H9 (cell line): ENCODE results near the gene SDR39U1. TPM values are rescaled to one million over a fixed set of nuclear protein-coding genes. Genes with fewer than 3 reads are reported as not detected.

Experiments
- DNase-seq: peaks from one replicate; pipeline ENCODE4 v3.0.0-alpha.2; 2017
- H2AFZ ChIP-seq: one replicate; pipeline ENCODE4 v1.6.1; 2013; ENCODE audit warnings: mild to moderate bottlenecking, low read length, control low read depth, moderate library complexity
- H2AK5ac ChIP-seq: 2 replicates; pipeline ENCODE4 v1.6.1; 2013; ENCODE audit warnings: low read length, control low read depth, mixed read lengths; ENCODE audit not compliant: insufficient read length
- H2BK120ac ChIP-seq: one replicate; pipeline ENCODE4 v1.6.1; 2013; ENCODE audit warnings: low read depth, mild to moderate bottlenecking, low read length, control low read depth, inconsistent platforms; ENCODE audit not compliant: poor library complexity, severe bottlenecking
- H2BK12ac ChIP-seq: 2 replicates; pipeline ENCODE4 v1.6.1; 2013; ENCODE audit warnings: low read length, control low read depth, mixed read lengths, low read depth; ENCODE audit not compliant: insufficient read length
- H2BK15ac ChIP-seq: 2 replicates; pipeline ENCODE4 v1.6.1; 2013; ENCODE audit warnings: low read depth, low read length, control low read depth
- H2BK20ac ChIP-seq: one replicate; pipeline ENCODE4 v1.6.1; 2013; ENCODE audit warnings: low read depth, mild to moderate bottlenecking, low read length, control low read depth, inconsistent platforms; ENCODE audit not compliant: poor library complexity, severe bottlenecking
- H2BK5ac ChIP-seq: 2 replicates; pipeline ENCODE4 v1.6.1; 2013; ENCODE audit warnings: low read length, control low read depth, mixed read lengths; ENCODE audit not compliant: insufficient read length
- H3K14ac ChIP-seq: 2 replicates; pipeline ENCODE4 v1.6.1; 2013; ENCODE audit warnings: low read length, control low read depth; ENCODE audit not compliant: insufficient read depth
- H3K18ac ChIP-seq: 2 replicates; pipeline ENCODE4 v1.6.1; 2013; ENCODE audit warnings: low read depth, mild to moderate bottlenecking, mixed read lengths, low read length, control low read depth; ENCODE audit not compliant: insufficient read length
- H3K23ac ChIP-seq: 2 replicates; pipeline ENCODE4 v1.6.1; 2013; ENCODE audit warnings: low read length, control low read depth, mixed read lengths, low read depth; ENCODE audit not compliant: insufficient read length
- H3K23me2 ChIP-seq: 2 replicates; pipeline ENCODE4 v1.6.1; 2013; ENCODE audit warnings: low read depth, mild to moderate bottlenecking, mixed read lengths, low read length, control low read depth; ENCODE audit not compliant: insufficient read length, poor library complexity, severe bottlenecking
- H3K27ac ChIP-seq: 2 replicates; pipeline ENCODE4 v1.5.1; 2013; ENCODE audit warnings: low read length, control low read depth, mixed read lengths, low read depth; ENCODE audit not compliant: insufficient read length
- H3K27me3 ChIP-seq: 2 replicates; pipeline ENCODE4 v1.6.1; 2013; ENCODE audit warnings: low read length, control low read depth, inconsistent platforms; ENCODE audit not compliant: insufficient read depth
- H3K4ac ChIP-seq: 2 replicates; pipeline ENCODE4 v1.6.1; 2013; ENCODE audit warnings: low read depth, mild to moderate bottlenecking, control low read depth, inconsistent platforms, low read length, moderate library complexity
- H3K4me1 ChIP-seq: 2 replicates; pipeline ENCODE4 v1.6.1; 2013; ENCODE audit warnings: low read length, control low read depth, inconsistent platforms; ENCODE audit not compliant: insufficient read depth
- H3K4me2 ChIP-seq: 2 replicates; pipeline ENCODE4 v1.6.1; 2013; ENCODE audit warnings: low read length, control low read depth, mixed read lengths; ENCODE audit not compliant: insufficient read length, insufficient read depth
- H3K56ac ChIP-seq: 2 replicates; pipeline ENCODE4 v1.6.1; 2013; ENCODE audit warnings: low read depth, mild to moderate bottlenecking, mixed read lengths, low read length, control low read depth; ENCODE audit not compliant: insufficient read length
- H3K79me1 ChIP-seq: 2 replicates; pipeline ENCODE4 v1.6.1; 2013; ENCODE audit warnings: low read depth, mild to moderate bottlenecking, moderate library complexity, low read length, control low read depth, inconsistent platforms; ENCODE audit not compliant: insufficient read depth, poor library complexity, severe bottlenecking
- H3K79me2 ChIP-seq: 2 replicates; pipeline ENCODE4 v1.6.1; 2013; ENCODE audit warnings: low read length, control low read depth, inconsistent platforms; ENCODE audit not compliant: insufficient read depth
- H3K9ac ChIP-seq: 2 replicates; pipeline ENCODE4 v1.6.1; 2013; ENCODE audit warnings: low read length, control low read depth, mixed read lengths; ENCODE audit not compliant: insufficient read length; ENCODE audit errors: extremely low read depth
- H3K9me3 ChIP-seq: one replicate; pipeline ENCODE4 v1.6.1; 2013; ENCODE audit warnings: low read depth, low read length, inconsistent platforms; ENCODE audit not compliant: control insufficient read depth
- H3T11ph ChIP-seq: one replicate; pipeline ENCODE4 v1.6.1; 2013; ENCODE audit warnings: mild to moderate bottlenecking, low read length, control low read depth, inconsistent platforms
- H4K20me1 ChIP-seq: one replicate; pipeline ENCODE4 v1.6.1; 2013; ENCODE audit not compliant: control insufficient read depth, insufficient read length, insufficient read depth
- H4K5ac ChIP-seq: 2 replicates; pipeline ENCODE4 v1.6.1; 2013; ENCODE audit warnings: low read depth, mild to moderate bottlenecking, mixed read lengths, low read length, control low read depth; ENCODE audit not compliant: insufficient read length
- H4K8ac ChIP-seq: replicated peaks from 2 replicates; pipeline ENCODE4 v1.6.1; 2013; ENCODE audit warnings: low read length, control low read depth, mixed read lengths, low read depth; ENCODE audit not compliant: insufficient read length
- H4K91ac ChIP-seq: 2 replicates; pipeline ENCODE4 v1.6.1; 2013; ENCODE audit warnings: low read depth, mild to moderate bottlenecking, moderate library complexity, mixed read lengths, low read length, control low read depth; ENCODE audit not compliant: insufficient read length
- H3K27ac Mint-ChIP-seq, 3 experiments: 2 replicates in 2 of 3; 3 replicates in 1 of 3; pipeline ENCODE4 v1.8.0; 2020 to 2021; ENCODE audit warnings: mixed read lengths in 3 of 3, mild to moderate bottlenecking in 1 of 3, moderate library complexity in 1 of 3
- H3K27me3 Mint-ChIP-seq: 2 replicates; pipeline ENCODE4 v1.8.0; 2021; ENCODE audit warnings: low read depth, mild to moderate bottlenecking, moderate library complexity, mixed read lengths
- H3K36me3 Mint-ChIP-seq, 3 experiments: 2 replicates in 2 of 3; 3 replicates in 1 of 3; pipeline ENCODE4 v1.8.0; 2020 to 2021; ENCODE audit warnings: low read depth in 3 of 3, mixed read lengths in 3 of 3; ENCODE audit not compliant: insufficient read depth in 1 of 3
- H3K4me1 Mint-ChIP-seq, 2 experiments: 2 replicates each; pipeline ENCODE4 v1.8.0; 2020; ENCODE audit warnings: mixed read lengths in 2 of 2
- H3K4me3 Mint-ChIP-seq, 2 experiments: 2 replicates in 1 of 2; 3 replicates in 1 of 2; pipeline ENCODE4 v1.8.0; 2020 to 2021; ENCODE audit warnings: mild to moderate bottlenecking in 2 of 2, mixed read lengths in 2 of 2, moderate library complexity in 1 of 2
- H3K9me3 Mint-ChIP-seq, 2 experiments: 2 replicates in 1 of 2; 3 replicates in 1 of 2; pipeline ENCODE4 v1.8.0; 2020; ENCODE audit warnings: mild to moderate bottlenecking in 2 of 2, mixed read lengths in 2 of 2, moderate library complexity in 1 of 2
- WGBS: extraction: QIAGEN DNeasy Blood & Tissue Kit; methylation state at CpG from one replicate; pipeline ENCODE4 v1.1.7; 2013; ENCODE audit warnings: missing lambda C conversion rate, low lambda C conversion rate, mixed read lengths; ENCODE audit not compliant: insufficient read length; ENCODE audit errors: extremely low coverage; 5-methylcytosine and 5-hydroxymethylcytosine counted together
- total RNA-seq: library from RNA; stranded (reverse); gene quantifications from 2 replicates; pipeline ENCODE4 v1.2.1, GENCODE V29; 2021
- TF ChIP-seq, protein P1 (sequence below): fragments of 200-600 bp; sonication (generic); conservative IDR thresholded peaks from 3 replicates; pipeline ENCODE4 v1.8.0; 2021; ENCODE audit warnings: antibody characterized with exemption, mild to moderate bottlenecking

SDR39U1 gene
- total RNA-seq, 1 experiment from 2014 or later = 56.2 TPM

- H3K9me3 ChIP-seq = no peaks in the 10 kb centered on the region
Measured at GRCh38 chr14:24411443-24412389, 30.9 kb downstream of the SDR39U1 start.

More at GRCh38 chr14:24411443-24412389, 30.9 kb downstream of the SDR39U1 start:
- Histone ChIP-seq H2BK12ac (no peak overlapping the region), H3K56ac (no peak overlapping the region), H3K27me3 (no peaks in the 10 kb centered on the region), H3K23me2 (no peaks in the 10 kb centered on the region), H2BK120ac (no peak overlapping the region), H3K79me2 (no peaks in the 10 kb centered on the region), H3K4me1 (no peaks in the 10 kb centered on the region), H4K8ac (no peak overlapping the region), H4K20me1 (no peaks in the 10 kb centered on the region), H3K4me2 (no peak overlapping the region), H2BK15ac (no peak overlapping the region), H2AFZ (no peak overlapping the region), H3K14ac (no peak overlapping the region), H4K5ac (no peak overlapping the region), H3K27ac (no peak overlapping the region), H3K4ac (no peak overlapping the region), H3T11ph (no peak overlapping the region), H3K9ac (no peak overlapping the region), H3K79me1 (no peaks in the 10 kb centered on the region), H3K23ac (no peak overlapping the region), H2AK5ac (no peak overlapping the region), H3K18ac (no peak overlapping the region), H4K91ac (no peak overlapping the region), H2BK5ac (no peak overlapping the region), H2BK20ac (no peak overlapping the region)
- TF ChIP-seq, protein P1, sequence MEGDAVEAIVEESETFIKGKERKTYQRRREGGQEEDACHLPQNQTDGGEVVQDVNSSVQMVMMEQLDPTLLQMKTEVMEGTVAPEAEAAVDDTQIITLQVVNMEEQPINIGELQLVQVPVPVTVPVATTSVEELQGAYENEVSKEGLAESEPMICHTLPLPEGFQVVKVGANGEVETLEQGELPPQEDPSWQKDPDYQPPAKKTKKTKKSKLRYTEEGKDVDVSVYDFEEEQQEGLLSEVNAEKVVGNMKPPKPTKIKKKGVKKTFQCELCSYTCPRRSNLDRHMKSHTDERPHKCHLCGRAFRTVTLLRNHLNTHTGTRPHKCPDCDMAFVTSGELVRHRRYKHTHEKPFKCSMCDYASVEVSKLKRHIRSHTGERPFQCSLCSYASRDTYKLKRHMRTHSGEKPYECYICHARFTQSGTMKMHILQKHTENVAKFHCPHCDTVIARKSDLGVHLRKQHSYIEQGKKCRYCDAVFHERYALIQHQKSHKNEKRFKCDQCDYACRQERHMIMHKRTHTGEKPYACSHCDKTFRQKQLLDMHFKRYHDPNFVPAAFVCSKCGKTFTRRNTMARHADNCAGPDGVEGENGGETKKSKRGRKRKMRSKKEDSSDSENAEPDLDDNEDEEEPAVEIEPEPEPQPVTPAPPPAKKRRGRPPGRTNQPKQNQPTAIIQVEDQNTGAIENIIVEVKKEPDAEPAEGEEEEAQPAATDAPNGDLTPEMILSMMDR = peak; percentile 77
- Mint-ChIP-seq H3K4me1 (peaks cover 0 to 2% of the 10 kb centered on the region in 2 experiments; a peak in 1 of 4 replicates), H3K36me3 (peaks cover 14 to 37% (median 27%) of the 10 kb centered on the region in 3 experiments; a peak in 6 of 7 replicates), H3K27me3 (no peaks in the 10 kb centered on the region), H3K4me3 (no peak overlapping the region), H3K27ac (peak overlapping the region in 1 of 3 experiments; percentile 83; a peak in 1 of 7 replicates), H3K9me3 (no peaks in the 10 kb centered on the region)
- WGBS = no CpG with 5 or more reads among the region's 16 CpGs
- DNase-seq = peak; percentile 59
